WTC11 (cell line): ENCODE data around the gene KCNA1. TPM values are rescaled to one million over a fixed set of nuclear protein-coding genes. Genes with fewer than 3 reads are reported as not detected.

Source experiments
- ATAC-seq: fragments of 200-7000 bp; cut with Tn5 transposase; 2 replicates; pipeline ENCODE4 v1.10.0; 2021; ENCODE audit warnings: mild to moderate bottlenecking, moderate library complexity
- CTCF ChIA-PET: fragments of 300-600 bp; sonication (Branson Sonifier 250); formaldehyde crosslinking; loops from one replicate; lab custom pipeline; 2021; ENCODE audit warnings: antibody characterized with exemption; lab: Charles Lee
- POLR2A ChIA-PET: fragments of 350-600 bp; sonication (Branson Sonifier 250); formaldehyde crosslinking; loops from one replicate; lab custom pipeline; 2021; ENCODE audit warnings: antibody characterized with exemption; lab: Charles Lee
- DNase-seq: peaks from one replicate; pipeline ENCODE4 v3.0.0; 2021; ENCODE audit warnings: low spot score
- H3K27ac Mint-ChIP-seq: 2 replicates; pipeline ENCODE4 v1.8.0; 2021; ENCODE audit warnings: mixed read lengths
- H3K27me3 Mint-ChIP-seq: 2 replicates; pipeline ENCODE4 v1.8.0; 2021; ENCODE audit warnings: low read depth, mild to moderate bottlenecking, moderate library complexity, mixed read lengths
- H3K36me3 Mint-ChIP-seq: 2 replicates; pipeline ENCODE4 v1.8.0; 2021; ENCODE audit warnings: mixed read lengths
- H3K4me1 Mint-ChIP-seq: 2 replicates; pipeline ENCODE4 v1.8.0; 2022; ENCODE audit warnings: mixed read lengths
- H3K4me3 Mint-ChIP-seq: 2 replicates; pipeline ENCODE4 v1.8.0; 2021; ENCODE audit warnings: mild to moderate bottlenecking, moderate library complexity, mixed read lengths
- H3K9me3 Mint-ChIP-seq: 2 replicates; pipeline ENCODE4 v1.8.0; 2021; ENCODE audit warnings: mixed read lengths
- ATF1 ChIP-seq: sonication (generic); formaldehyde crosslinking; IDR thresholded peaks from 2 replicates; pipeline ENCODE4 v1.8.1; 2023; ENCODE audit warnings: mild to moderate bottlenecking, moderate library complexity, missing genetic modification reagents
- ATF3 ChIP-seq: sonication (generic); formaldehyde crosslinking; conservative IDR thresholded peaks from 2 replicates; pipeline ENCODE4 v1.8.1; 2022; ENCODE audit warnings: mild to moderate bottlenecking, missing genetic modification reagents
- ERG ChIP-seq: fragments of 250-450 bp; sonication (Bioruptor Pico); IDR thresholded peaks from 2 replicates; pipeline ENCODE4 v1.8.0; 2021; ENCODE audit warnings: mild to moderate bottlenecking
- FOXK1 ChIP-seq: sonication (generic); formaldehyde crosslinking; IDR thresholded peaks from 2 replicates; pipeline ENCODE4 v1.8.0; 2022; ENCODE audit warnings: mild to moderate bottlenecking, moderate library complexity, missing genetic modification reagents
- GABPB1 ChIP-seq: sonication (generic); formaldehyde crosslinking; IDR thresholded peaks from 2 replicates; pipeline ENCODE4 v1.8.1; 2023; ENCODE audit warnings: mild to moderate bottlenecking, missing genetic modification reagents
- GRHL2 ChIP-seq: fragments of 250-450 bp; sonication (Bioruptor Pico); IDR thresholded peaks from 2 replicates; pipeline ENCODE4 v1.8.0; 2022; ENCODE audit warnings: mild to moderate bottlenecking, moderate library complexity; ENCODE audit not compliant: insufficient replicate concordance, severe bottlenecking
- JAZF1 ChIP-seq: fragments of 250-450 bp; sonication (Bioruptor Pico); IDR thresholded peaks from 2 replicates; pipeline ENCODE4 v1.9.0; 2021; ENCODE audit warnings: moderate library complexity, mild to moderate bottlenecking, inconsistent platforms
- MLX ChIP-seq: sonication (generic); formaldehyde crosslinking; IDR thresholded peaks from 2 replicates; pipeline ENCODE4 v1.8.1; 2023; ENCODE audit warnings: mild to moderate bottlenecking, missing genetic modification reagents, moderate library complexity
- MXD4 ChIP-seq: fragments of 250-450 bp; sonication (Bioruptor Pico); IDR thresholded peaks from 2 replicates; pipeline ENCODE4 v1.8.0; 2021; ENCODE audit warnings: mild to moderate bottlenecking, moderate library complexity, borderline replicate concordance
- NFATC4 ChIP-seq: fragments of 250-450 bp; sonication (Bioruptor Pico); IDR thresholded peaks from 2 replicates; pipeline ENCODE4 v1.9.0; 2021; ENCODE audit warnings: mild to moderate bottlenecking
- NFE2L1 ChIP-seq: sonication (generic); formaldehyde crosslinking; IDR thresholded peaks from 2 replicates; pipeline ENCODE4 v1.8.1; 2023; ENCODE audit warnings: missing genetic modification reagents
- RELA ChIP-seq: sonication (generic); formaldehyde crosslinking; IDR thresholded peaks from 2 replicates; pipeline ENCODE4 v1.8.1; 2022; ENCODE audit warnings: missing genetic modification reagents, mild to moderate bottlenecking, borderline replicate concordance
- RORB ChIP-seq: fragments of 250-450 bp; sonication (Bioruptor Pico); IDR thresholded peaks from 2 replicates; pipeline ENCODE4 v1.9.0; 2021; ENCODE audit warnings: mild to moderate bottlenecking
- SMAD4 ChIP-seq: sonication (generic); formaldehyde crosslinking; IDR thresholded peaks from 2 replicates; pipeline ENCODE4 v1.8.0; 2022; ENCODE audit warnings: mild to moderate bottlenecking, missing genetic modification reagents
- SOX15 ChIP-seq: fragments of 250-450 bp; sonication (Bioruptor Pico); IDR thresholded peaks from 2 replicates; pipeline ENCODE4 v1.9.0; 2021; ENCODE audit warnings: mild to moderate bottlenecking
- TEAD1 ChIP-seq: sonication (generic); formaldehyde crosslinking; IDR thresholded peaks from 2 replicates; pipeline ENCODE4 v1.8.0; 2022; ENCODE audit warnings: mild to moderate bottlenecking, missing genetic modification reagents
- TEAD4 ChIP-seq: sonication (generic); formaldehyde crosslinking; IDR thresholded peaks from 2 replicates; pipeline ENCODE4 v1.8.0; 2022; ENCODE audit warnings: mild to moderate bottlenecking, missing genetic modification reagents
- ZMAT4 ChIP-seq: fragments of 250-450 bp; sonication (Bioruptor Pico); IDR thresholded peaks from 2 replicates; pipeline ENCODE4 v1.9.0; 2021; ENCODE audit warnings: mild to moderate bottlenecking
- ZNF281 ChIP-seq: sonication (generic); formaldehyde crosslinking; IDR thresholded peaks from 2 replicates; pipeline ENCODE4 v1.8.0; 2023; ENCODE audit warnings: mild to moderate bottlenecking, missing genetic modification reagents
- ZNF423 ChIP-seq: fragments of 250-450 bp; sonication (Bioruptor Pico); IDR thresholded peaks from 2 replicates; pipeline ENCODE4 v2.1.2; 2022; ENCODE audit warnings: mild to moderate bottlenecking, moderate library complexity
- ZNF671 ChIP-seq: fragments of 250-450 bp; sonication (Bioruptor Pico); IDR thresholded peaks from 2 replicates; pipeline ENCODE4 v1.8.0; 2021; ENCODE audit warnings: mild to moderate bottlenecking
- ZSCAN18 ChIP-seq: fragments of 250-450 bp; sonication (Bioruptor Pico); IDR thresholded peaks from 2 replicates; pipeline ENCODE4 v2.1.2; 2022; ENCODE audit warnings: mild to moderate bottlenecking, moderate library complexity
- total RNA-seq: library from RNA; stranded (reverse); gene quantifications from 3 replicates; pipeline ENCODE4 v1.2.3, GENCODE V29; 2021
- TF ChIP-seq, protein P1 (sequence below): sonication (generic); formaldehyde crosslinking; IDR thresholded peaks from 2 replicates; pipeline ENCODE4 v1.8.1; 2022; ENCODE audit warnings: low read depth, mild to moderate bottlenecking, moderate library complexity, missing genetic modification reagents, borderline replicate concordance

KCNA1 gene
- total RNA-seq, 1 experiment from 2014 or later = 0.04 TPM

GRCh38 chr12:4956968-4957367 lies 47.3 kb downstream of the KCNA1 start:
- TF ChIP-seq ZMAT4 (CRISPR knock-in tag) (no peak), ATF3 (CRISPR knock-in tag) (no peak), GRHL2 (CRISPR knock-in tag) (no peak), ATF1 (no peak), MXD4 (CRISPR knock-in tag) (no peak), NFE2L1 (CRISPR knock-in tag) (no peak), ZSCAN18 (CRISPR knock-in tag) (no peak), ZNF281 (CRISPR knock-in tag) (no peak), NFATC4 (CRISPR knock-in tag) (no peak), TEAD1 (no peak), JAZF1 (CRISPR knock-in tag) (no peak), ERG (CRISPR knock-in tag) (no peak), ZNF671 (CRISPR knock-in tag) (no peak), SOX15 (CRISPR knock-in tag) (no peak), SMAD4 (CRISPR knock-in tag) (no peak), TEAD4 (CRISPR knock-in tag) (no peak), RELA (CRISPR knock-in tag) (no peak), FOXK1 (CRISPR knock-in tag) (no peak), GABPB1 (CRISPR knock-in tag) (no peak)
- TF ChIP-seq, protein P1, sequence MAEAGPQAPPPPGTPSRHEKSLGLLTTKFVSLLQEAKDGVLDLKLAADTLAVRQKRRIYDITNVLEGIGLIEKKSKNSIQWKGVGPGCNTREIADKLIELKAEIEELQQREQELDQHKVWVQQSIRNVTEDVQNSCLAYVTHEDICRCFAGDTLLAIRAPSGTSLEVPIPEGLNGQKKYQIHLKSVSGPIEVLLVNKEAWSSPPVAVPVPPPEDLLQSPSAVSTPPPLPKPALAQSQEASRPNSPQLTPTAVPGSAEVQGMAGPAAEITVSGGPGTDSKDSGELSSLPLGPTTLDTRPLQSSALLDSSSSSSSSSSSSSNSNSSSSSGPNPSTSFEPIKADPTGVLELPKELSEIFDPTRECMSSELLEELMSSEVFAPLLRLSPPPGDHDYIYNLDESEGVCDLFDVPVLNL = no peak
- Mint-ChIP-seq H3K36me3 (no peaks in the 10 kb centered on the region), H3K4me3 (no peak overlapping the region), H3K4me1 (peaks cover 6% of the 10 kb centered on the region), H3K27ac (no peak overlapping the region), H3K27me3 (peaks cover 34% of the 10 kb centered on the region), H3K9me3 (no peaks in the 10 kb centered on the region)
- POLR2A ChIA-PET = no interaction called here
- no peak for DNase-seq
- ATAC-seq = no peak
- CTCF ChIA-PET = interaction anchor here (0.9 to 1.6 kb wide), 2 partner anchors 9 to 101 kb away, joined by 3 to 8 read pairs; no protein-coding TSS in a partner anchor

DNA sequence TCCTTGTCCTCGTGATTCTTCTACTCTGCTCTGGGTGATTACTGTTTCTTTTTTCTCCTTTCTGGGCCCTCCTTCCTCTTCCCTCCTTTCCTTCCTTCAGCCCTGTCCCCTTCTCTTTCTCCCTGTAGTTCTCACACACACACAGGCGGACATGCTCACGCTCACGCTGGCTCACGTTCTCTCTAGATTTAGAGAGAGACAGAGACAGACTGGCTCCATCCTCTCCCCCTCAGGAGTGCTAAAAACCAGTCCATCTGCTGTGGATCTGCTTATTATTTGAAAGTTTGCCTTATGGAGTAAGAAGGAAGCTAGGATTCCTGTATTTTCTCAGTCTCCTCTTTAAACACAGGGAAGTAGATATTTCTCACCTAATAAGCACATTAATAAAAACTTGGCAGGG lies 48.1 kb downstream of the KCNA1 start:
- POLR2A ChIA-PET = no interaction called here
- Mint-ChIP-seq H3K9me3 (no peaks in the 10 kb centered on the region), H3K27me3 (peaks cover 26% of the 10 kb centered on the region), H3K4me3 (no peak overlapping the region), H3K36me3 (no peaks in the 10 kb centered on the region), H3K27ac (no peak overlapping the region), H3K4me1 (peaks cover 6% of the 10 kb centered on the region)
- no peak for DNase-seq
- TF ChIP-seq MLX (CRISPR knock-in tag) (no peak), JAZF1 (CRISPR knock-in tag) (no peak), RORB (CRISPR knock-in tag) (no peak), GABPB1 (CRISPR knock-in tag) (no peak), TEAD1 (no peak), ZNF423 (CRISPR knock-in tag) (no peak)
- no peak for ATAC-seq
- CTCF ChIA-PET = interaction anchor here (0.8 to 1.9 kb wide), 5 partner anchors 18 to 102 kb away, joined by 3 to 6 read pairs (median 5); no protein-coding TSS in a partner anchor
